Activated CD8-positive, alpha-beta T cell treated with anti-CD3 and anti-CD28 coated beads for 36 hours (primary cell): ENCODE measurements around the gene ANXA8. TPM values are rescaled to one million over a fixed set of nuclear protein-coding genes. Genes with fewer than 3 reads are reported as not detected.
A peak's percentile ranks its signal among the peaks of the same experiment; 100 is the strongest.
"Not testable (repeated sequence)": the region's sequence is repeated elsewhere in the genome, so short reads cannot be mapped to it uniquely, and the experiment has no call there.

ENCODE experiments used
- ATAC-seq: fragments of 200-7000 bp; cut with Tn5 transposase; one replicate; pipeline ENCODE4 v1.10.0; 2021; ENCODE audit warnings: mild to moderate bottlenecking, moderate library complexity
- CTCF ChIA-PET: fragments of 350-600 bp; sonication (Branson Sonifier 250); formaldehyde crosslinking; loops from one replicate; lab custom pipeline; 2021; ENCODE audit warnings: antibody characterized with exemption; lab: Charles Lee
- POLR2A ChIA-PET: fragments of 350-600 bp; sonication (Branson Sonifier 250); formaldehyde crosslinking; loops from one replicate; lab custom pipeline; 2021; ENCODE audit warnings: antibody characterized with exemption; lab: Charles Lee
- DNase-seq: peaks from one replicate; pipeline ENCODE4 v3.0.0-alpha.2; 2020
- H3K27ac Mint-ChIP-seq: one replicate; pipeline ENCODE4 v1.8.0; 2021; ENCODE audit warnings: mild to moderate bottlenecking, mixed read lengths
- H3K27me3 Mint-ChIP-seq: one replicate; pipeline ENCODE4 v1.8.0; 2021; ENCODE audit warnings: mixed read lengths
- H3K36me3 Mint-ChIP-seq: one replicate; pipeline ENCODE4 v1.8.0; 2021; ENCODE audit warnings: low read depth, mixed read lengths
- H3K4me1 Mint-ChIP-seq: one replicate; pipeline ENCODE4 v1.8.0; 2021; ENCODE audit warnings: low read depth, mixed read lengths
- H3K4me3 Mint-ChIP-seq: one replicate; pipeline ENCODE4 v1.8.0; 2021; ENCODE audit warnings: mild to moderate bottlenecking, moderate library complexity, mixed read lengths
- H3K9me3 Mint-ChIP-seq: one replicate; pipeline ENCODE4 v1.8.0; 2021; ENCODE audit warnings: mixed read lengths
- intact Hi-C: fragments of 100-400 bp; cut with micrococcal nuclease; formaldehyde crosslinking; loops from one replicate; pipeline ENCODE4 v1.10.0; 2022
- total RNA-seq, 2 experiments: library from RNA; stranded (reverse); gene quantifications; one replicate each; pipeline ENCODE4 v1.2.3, GENCODE V29; 2021
- TF ChIP-seq, protein P1 (sequence below): fragments of 200-600 bp; IDR thresholded peaks from one replicate; pipeline ENCODE4 v1.8.0; 2022; ENCODE audit warnings: antibody characterized with exemption, mild to moderate bottlenecking

Gene ANXA8
- total RNA-seq, 2 experiments from 2014 or later, result not detected

DNA sequence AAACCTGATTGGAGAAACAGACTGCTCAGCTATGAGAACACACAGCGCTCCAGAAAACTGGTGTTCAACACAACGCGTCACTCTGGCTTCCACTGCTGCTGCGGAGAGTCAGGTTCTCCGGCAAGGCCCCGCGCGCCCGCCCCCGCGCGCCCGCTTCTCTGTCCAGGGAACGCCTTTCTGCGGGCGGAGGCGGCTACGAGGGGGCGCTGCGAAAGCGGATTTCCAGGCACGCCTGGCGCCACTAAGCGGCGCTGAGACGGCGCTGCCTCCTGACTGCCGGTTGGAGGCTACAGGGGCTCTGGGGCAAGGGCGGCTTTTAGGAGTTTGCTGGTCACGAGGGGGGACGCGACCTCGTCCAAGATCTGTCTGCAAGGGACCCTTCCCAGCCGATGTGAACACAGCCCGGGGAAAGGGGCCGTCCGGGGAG is 22.6 kb downstream of the ANXA8 start:
- H3K36me3 Mint-ChIP-seq, H3K9me3 Mint-ChIP-seq, intact Hi-C loops, H3K27me3 Mint-ChIP-seq, POLR2A ChIA-PET, CTCF ChIA-PET, H3K4me1 Mint-ChIP-seq, H3K27ac Mint-ChIP-seq: not testable (repeated sequence)
- TF ChIP-seq, protein P1, sequence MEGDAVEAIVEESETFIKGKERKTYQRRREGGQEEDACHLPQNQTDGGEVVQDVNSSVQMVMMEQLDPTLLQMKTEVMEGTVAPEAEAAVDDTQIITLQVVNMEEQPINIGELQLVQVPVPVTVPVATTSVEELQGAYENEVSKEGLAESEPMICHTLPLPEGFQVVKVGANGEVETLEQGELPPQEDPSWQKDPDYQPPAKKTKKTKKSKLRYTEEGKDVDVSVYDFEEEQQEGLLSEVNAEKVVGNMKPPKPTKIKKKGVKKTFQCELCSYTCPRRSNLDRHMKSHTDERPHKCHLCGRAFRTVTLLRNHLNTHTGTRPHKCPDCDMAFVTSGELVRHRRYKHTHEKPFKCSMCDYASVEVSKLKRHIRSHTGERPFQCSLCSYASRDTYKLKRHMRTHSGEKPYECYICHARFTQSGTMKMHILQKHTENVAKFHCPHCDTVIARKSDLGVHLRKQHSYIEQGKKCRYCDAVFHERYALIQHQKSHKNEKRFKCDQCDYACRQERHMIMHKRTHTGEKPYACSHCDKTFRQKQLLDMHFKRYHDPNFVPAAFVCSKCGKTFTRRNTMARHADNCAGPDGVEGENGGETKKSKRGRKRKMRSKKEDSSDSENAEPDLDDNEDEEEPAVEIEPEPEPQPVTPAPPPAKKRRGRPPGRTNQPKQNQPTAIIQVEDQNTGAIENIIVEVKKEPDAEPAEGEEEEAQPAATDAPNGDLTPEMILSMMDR, result peak; percentile 25
- peak; percentile 93 for ATAC-seq
- H3K4me3 Mint-ChIP-seq, result peak overlapping the region; percentile 14
- peak; percentile 52 for DNase-seq

DNA sequence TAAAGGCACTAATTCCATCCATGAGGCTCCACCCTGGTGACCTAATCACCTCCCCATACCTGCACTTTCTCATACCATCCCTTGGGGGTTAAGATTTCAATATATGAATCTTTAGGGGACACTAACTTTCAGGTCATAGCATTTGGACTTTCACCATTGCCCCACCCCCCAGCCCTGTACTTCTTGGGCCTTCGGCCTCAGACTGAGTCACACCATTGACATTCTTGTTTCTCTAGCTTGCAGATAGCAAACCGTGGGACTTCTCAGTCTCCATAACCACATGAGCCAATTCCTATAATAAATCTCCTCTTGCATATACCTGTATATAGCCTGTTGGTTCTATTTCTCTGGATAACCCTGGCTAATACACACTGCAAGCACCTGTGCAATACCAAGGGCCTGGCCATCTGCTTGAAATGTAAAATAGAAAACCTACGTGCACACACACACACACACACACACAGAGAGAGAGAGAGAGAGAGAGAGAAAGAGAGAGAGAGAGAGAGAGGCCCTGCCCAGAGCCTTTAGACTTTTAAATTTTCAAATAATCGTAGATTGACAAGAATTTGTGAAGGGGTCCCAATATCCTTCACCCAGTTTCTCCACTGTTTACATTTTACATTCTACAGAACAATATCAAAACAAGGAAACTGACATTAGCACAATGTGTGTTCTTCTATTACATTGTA is 25.3 kb downstream of the ANXA8 start:
- Mint-ChIP-seq H3K36me3 (no peaks in the 10 kb centered on the region), H3K27ac (no peak overlapping the region), H3K4me1 (peaks cover 5% of the 10 kb centered on the region), H3K27me3 (peaks cover 12% of the 10 kb centered on the region), H3K9me3 (no peaks in the 10 kb centered on the region), H3K4me3 (no peak overlapping the region)
- TF ChIP-seq, protein P1, result no peak
- CTCF ChIA-PET, result no interaction called here
- ATAC-seq (no peak), DNase-seq (no peak)
- intact Hi-C loops, result no loop called here
- POLR2A ChIA-PET, result no interaction called here

DNA sequence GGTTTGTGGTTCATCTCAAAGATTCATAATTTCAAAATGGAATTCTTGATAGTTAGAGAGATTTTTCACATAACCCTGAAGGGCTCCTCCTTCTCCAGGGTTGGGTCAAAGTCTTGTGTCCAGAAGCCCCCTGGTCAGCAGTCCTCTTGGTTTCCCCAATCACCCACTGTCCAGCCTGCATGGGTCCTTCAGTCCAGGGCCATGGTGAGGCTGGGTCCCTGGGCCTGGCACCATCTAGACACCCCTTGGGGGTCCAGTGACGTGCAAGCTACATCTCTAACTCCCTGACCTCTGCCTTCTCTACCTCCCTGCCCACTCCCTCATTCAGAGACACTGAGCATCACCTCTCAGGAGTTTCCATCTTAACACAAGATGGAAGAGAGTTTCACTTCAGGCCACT is 26.1 kb downstream of the ANXA8 start:
- TF ChIP-seq, protein P1, result no peak
- H3K27me3 Mint-ChIP-seq, result peaks cover 13% of the 10 kb centered on the region
- no peaks in the 10 kb centered on the region for H3K36me3 Mint-ChIP-seq
- no peaks in the 10 kb centered on the region for H3K9me3 Mint-ChIP-seq
- CTCF ChIA-PET, result no interaction called here
- intact Hi-C loops, result no loop called here
- POLR2A ChIA-PET, result no interaction called here
- ATAC-seq (no peak), DNase-seq (no peak)
- H3K4me3 Mint-ChIP-seq, result no peak overlapping the region
- no peak overlapping the region for H3K27ac Mint-ChIP-seq
- H3K4me1 Mint-ChIP-seq, result peaks cover 5% of the 10 kb centered on the region

DNA sequence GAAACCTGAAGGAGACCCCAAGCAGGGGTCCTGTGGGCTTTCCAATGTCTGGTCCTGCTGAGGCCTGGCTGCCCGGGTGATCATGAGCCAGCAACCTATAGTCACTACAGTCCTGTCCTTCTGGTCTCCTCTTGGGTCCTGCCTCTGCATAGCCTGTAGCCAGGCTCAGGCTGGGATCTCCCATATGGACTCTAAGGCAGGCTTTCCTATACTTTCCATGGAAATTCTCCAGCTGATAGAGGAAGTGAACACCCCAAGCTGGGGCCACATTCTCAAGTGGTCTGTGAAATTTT is 26.4 kb downstream of the ANXA8 start:
- peaks cover 5% of the 10 kb centered on the region for H3K4me1 Mint-ChIP-seq
- ATAC-seq (no peak), DNase-seq (no peak)
- peaks cover 13% of the 10 kb centered on the region for H3K27me3 Mint-ChIP-seq
- TF ChIP-seq, protein P1, result no peak
- H3K36me3 Mint-ChIP-seq, result no peaks in the 10 kb centered on the region
- no peak overlapping the region for H3K4me3 Mint-ChIP-seq
- H3K27ac Mint-ChIP-seq, result no peak overlapping the region
- no peaks in the 10 kb centered on the region for H3K9me3 Mint-ChIP-seq
- intact Hi-C loops, result no loop called here
- ChIA-PET POLR2A (no interaction called here), CTCF (no interaction called here)

DNA sequence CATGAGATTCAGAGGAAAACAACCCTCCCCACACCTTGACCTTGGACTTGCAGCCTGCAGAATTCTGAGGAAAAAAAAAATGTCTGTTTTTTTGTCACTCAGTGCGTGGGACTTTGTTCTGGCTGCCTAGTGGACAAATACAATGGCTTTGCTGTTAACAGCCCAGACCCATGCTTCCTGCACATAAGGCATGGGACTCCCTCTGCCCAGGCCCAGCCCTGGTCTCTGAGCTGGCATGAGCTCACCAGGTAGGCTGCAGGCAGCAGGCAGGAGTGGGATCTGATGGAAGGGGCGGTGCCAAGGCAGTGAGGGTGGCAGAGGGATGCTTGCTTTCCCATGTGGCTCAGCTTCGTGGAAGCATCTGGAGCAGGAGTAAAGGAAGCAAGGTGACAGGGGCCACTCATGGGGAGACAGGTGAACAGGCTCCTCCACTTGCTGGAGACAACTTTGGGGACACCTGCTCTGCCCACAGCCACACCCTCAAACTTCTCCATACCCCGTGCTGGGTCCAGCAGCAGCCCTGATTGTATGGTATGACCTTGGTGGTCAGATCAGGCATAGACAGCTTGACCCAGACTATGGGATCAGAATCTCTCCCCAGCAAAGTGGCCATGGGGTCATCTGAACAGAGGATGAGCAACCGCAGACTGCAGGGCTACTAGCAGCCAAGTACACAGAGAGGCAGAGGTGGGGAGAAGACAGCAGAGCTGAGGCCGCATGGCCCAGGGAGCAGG is 27.0 kb downstream of the ANXA8 start:
- Mint-ChIP-seq H3K4me1 (peaks cover 5% of the 10 kb centered on the region), H3K4me3 (no peak overlapping the region), H3K27me3 (peaks cover 13% of the 10 kb centered on the region), H3K36me3 (no peaks in the 10 kb centered on the region), H3K9me3 (no peaks in the 10 kb centered on the region), H3K27ac (no peak overlapping the region)
- DNase-seq (no peak), ATAC-seq (no peak)
- ChIA-PET POLR2A (no interaction called here), CTCF (no interaction called here)
- intact Hi-C loops, result no loop called here
- TF ChIP-seq, protein P1, result no peak
